BJ (cell line): ENCODE data around the gene CDK14. TPM values are rescaled to one million over a fixed set of nuclear protein-coding genes. Genes with fewer than 3 reads are reported as not detected.

Source experiments
- CTCF ChIA-PET: fragments of 350-600 bp; formaldehyde crosslinking; extraction: SDS; loops from one replicate; lab custom pipeline; 2021; ENCODE audit warnings: antibody characterized with exemption, inconsistent platforms; lab: Yijun Ruan, JAX
- POLR2A ChIA-PET: fragments of 300-600 bp; sonication (Branson Sonifier 250); formaldehyde crosslinking; extraction: SDS; loops from one replicate; lab custom pipeline; 2021; ENCODE audit warnings: antibody characterized with exemption; lab: Charles Lee
- DNase-seq: peaks from one replicate; pipeline ENCODE4 v3.0.0-alpha.2; 2011; ENCODE audit warnings: low read depth
- H3K27me3 ChIP-seq: 2 replicates; pipeline ENCODE4 v1.6.0; 2011; ENCODE audit warnings: low read length; ENCODE audit not compliant: control insufficient read depth, insufficient read depth
- H3K36me3 ChIP-seq: 2 replicates; pipeline ENCODE4 v1.5.1; 2011; ENCODE audit warnings: low read length; ENCODE audit not compliant: control insufficient read depth, insufficient read depth
- H3K4me3 ChIP-seq: 2 replicates; pipeline ENCODE4 v1.5.1; 2011; ENCODE audit warnings: low read depth, mild to moderate bottlenecking, control low read depth, low read length
- CTCF ChIP-seq: IDR thresholded peaks from 2 replicates; pipeline ENCODE4 v1.5.1; 2011; ENCODE audit warnings: low read depth, mild to moderate bottlenecking, control low read depth, inconsistent platforms, low read length, moderate library complexity; ENCODE audit not compliant: insufficient read depth
- polyA plus RNA-seq: library from polyadenylated mRNA; depleted of rRNA; stranded (reverse); fragments of >200 nt; gene quantifications from 2 replicates; pipeline ENCODE4 v1.2.3, GENCODE V29; 2011

The CDK14 gene
- polyA plus RNA-seq, 1 experiment, result 6.7 TPM

- 0 out of 2 replicates have a peak, but pooled peaks have one; percentile 3 for TF ChIP-seq CTCF
- ChIA-PET POLR2A (no interaction called here), CTCF (interaction anchor here (1.1 to 1.7 kb wide), 5 partner anchors 10 to 731 kb away, joined by 3 to 9 read pairs (median 4); no protein-coding TSS in a partner anchor)
- Histone ChIP-seq H3K27me3 (no peaks in the 10 kb centered on the region), H3K4me3 (no peak overlapping the region), H3K36me3 (no peaks in the 10 kb centered on the region)
- DNase-seq, result no peak
Measured at GRCh38 chr7:91055219-91055618, 459.1 kb downstream of the CDK14 start.

- no peak for TF ChIP-seq CTCF
- DNase-seq, result no peak
- Histone ChIP-seq H3K36me3 (no peaks in the 10 kb centered on the region), H3K27me3 (no peaks in the 10 kb centered on the region), H3K4me3 (no peak overlapping the region)
- ChIA-PET POLR2A (no interaction called here), CTCF (interaction anchor here (0.9 kb wide), 2 partner anchors 17 to 20 kb away, joined by 3 read pairs; no protein-coding TSS in a partner anchor)
Measured at GRCh38 chr7:91062713-91063112, 466.6 kb downstream of the CDK14 start.

DNA sequence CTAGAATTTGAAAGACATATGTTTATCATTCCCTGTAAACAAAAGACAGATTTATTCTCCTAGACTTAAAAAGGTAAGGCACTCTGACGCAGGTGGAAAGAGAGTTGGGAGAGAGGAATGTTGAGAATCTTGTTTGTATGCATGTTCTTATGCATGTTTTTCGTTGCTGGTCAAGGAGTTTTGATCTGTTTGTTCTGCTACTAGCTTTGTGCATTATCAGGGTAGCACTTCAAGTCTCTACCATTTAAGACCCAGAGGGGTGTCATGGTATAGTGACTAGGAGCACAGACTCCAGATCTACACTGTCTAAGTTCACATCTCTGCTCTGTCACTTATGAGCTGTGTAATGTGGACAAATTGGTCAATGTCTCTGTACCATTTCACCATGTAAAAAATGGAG lies 467.9 kb downstream of the CDK14 start:
- no peaks in the 10 kb centered on the region for H3K27me3 ChIP-seq
- no peak for TF ChIP-seq CTCF
- DNase-seq, result no peak
- ChIA-PET POLR2A (no interaction called here), CTCF (interaction anchor here (1.3 to 2.0 kb wide), 2 partner anchors 19 to 25 kb away, joined by 3 to 5 read pairs; no protein-coding TSS in a partner anchor)
- H3K4me3 ChIP-seq, result no peak overlapping the region
- no peaks in the 10 kb centered on the region for H3K36me3 ChIP-seq

GRCh38 chr7:91064938-91065337 lies 468.8 kb downstream of the CDK14 start:
- no peaks in the 10 kb centered on the region for H3K27me3 ChIP-seq
- H3K36me3 ChIP-seq, result no peaks in the 10 kb centered on the region
- TF ChIP-seq CTCF, result no peak
- DNase-seq, result no peak
- no peak overlapping the region for H3K4me3 ChIP-seq
- CTCF ChIA-PET, result interaction anchor here (0.6 to 2.0 kb wide), 3 partner anchors 20 to 764 kb away, joined by 3 to 5 read pairs (median 3); no protein-coding TSS in a partner anchor
- POLR2A ChIA-PET, result no interaction called here

DNA sequence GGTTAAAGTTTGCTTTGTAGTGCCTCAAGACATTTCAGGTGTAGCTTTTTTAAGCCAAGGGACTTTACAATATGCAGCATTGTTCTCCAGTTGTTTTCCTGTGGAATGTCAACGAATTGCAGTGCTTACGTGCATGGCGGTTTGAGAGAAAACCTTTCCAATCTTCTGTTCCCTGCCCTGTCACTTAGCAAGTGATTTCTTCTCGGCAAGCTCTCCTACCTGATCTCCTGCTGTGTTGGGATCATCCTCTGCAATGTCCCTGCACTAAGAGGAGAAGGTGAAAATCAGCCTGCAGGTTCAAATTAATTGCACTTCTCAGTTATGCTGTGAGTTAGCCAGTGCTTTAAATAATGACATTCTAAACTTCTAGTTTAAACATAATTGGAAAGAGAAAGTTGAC lies 470.5 kb downstream of the CDK14 start:
- Histone ChIP-seq H3K36me3 (no peaks in the 10 kb centered on the region), H3K4me3 (no peak overlapping the region), H3K27me3 (no peaks in the 10 kb centered on the region)
- no peak for TF ChIP-seq CTCF
- no peak for DNase-seq
- ChIA-PET CTCF (no interaction called here), POLR2A (no interaction called here)
